Bronchial epithelial cell (primary cell): ENCODE data around the gene SVIL. TPM values are rescaled to one million over a fixed set of nuclear protein-coding genes. Genes with fewer than 3 reads are reported as not detected.
A peak's percentile ranks its signal among the peaks of the same experiment; 100 is the strongest.
"Not testable (repeated sequence)": the region's sequence is repeated elsewhere in the genome, so short reads cannot be mapped to it uniquely, and the experiment has no call there.

ENCODE experiments used
- DNase-seq: peaks from one replicate; pipeline ENCODE4 v3.0.0-alpha.2; 2010; ENCODE audit warnings: low read depth
- FAIRE-seq: peaks from 2 replicates; lab custom pipeline; 2011; peaks lifted over from hg19 to GRCh38; lab: Jason Lieb, UNC
- H3K27me3 ChIP-seq: 2 replicates; pipeline ENCODE4 v1.5.1; 2011; ENCODE audit warnings: low read length; ENCODE audit not compliant: control insufficient read depth, insufficient read depth
- H3K36me3 ChIP-seq: 2 replicates; pipeline ENCODE4 v1.5.1; 2011; ENCODE audit warnings: low read length; ENCODE audit not compliant: control insufficient read depth, insufficient read depth
- H3K4me3 ChIP-seq: 2 replicates; pipeline ENCODE4 v1.5.1; 2011; ENCODE audit warnings: mild to moderate bottlenecking, low read depth, low read length, control low read depth
- total RNA-seq: library from RNA; depleted of rRNA; stranded (reverse); fragments of >200 nt; gene quantifications from 2 replicates; pipeline ENCODE4 v1.2.1, GENCODE V29; 2014
- TF ChIP-seq, protein P1 (sequence below): IDR thresholded peaks from 2 replicates; pipeline ENCODE4 v1.5.1; 2011; ENCODE audit warnings: mild to moderate bottlenecking, moderate library complexity, low read length, control low read depth, inconsistent platforms; ENCODE audit not compliant: insufficient read depth, severe bottlenecking

SVIL gene
- total RNA-seq, 1 donor from 2014 or later, result 12.6 TPM

DNA sequence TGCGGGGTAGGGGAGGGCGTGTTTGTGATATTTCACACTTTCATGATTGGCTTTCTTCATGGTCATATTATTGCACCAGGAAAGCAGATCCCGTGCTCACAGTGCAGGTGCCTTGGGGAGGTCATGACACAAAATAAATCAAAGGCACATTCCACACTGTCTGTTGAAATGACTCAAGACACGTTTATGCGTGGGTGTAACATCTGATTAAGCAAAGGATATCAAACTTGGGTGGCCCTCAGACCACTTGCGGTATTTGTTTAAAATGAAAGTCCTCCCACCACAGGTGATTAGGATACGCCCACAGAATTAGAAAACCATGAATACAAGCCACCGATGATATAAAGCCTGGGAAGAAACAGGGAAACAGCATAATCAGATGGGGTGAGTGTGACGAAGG is 51.1 kb downstream of the SVIL start:
- no peaks in the 10 kb centered on the region for H3K27me3 ChIP-seq
- no peak overlapping the region for H3K4me3 ChIP-seq
- TF ChIP-seq, protein P1, sequence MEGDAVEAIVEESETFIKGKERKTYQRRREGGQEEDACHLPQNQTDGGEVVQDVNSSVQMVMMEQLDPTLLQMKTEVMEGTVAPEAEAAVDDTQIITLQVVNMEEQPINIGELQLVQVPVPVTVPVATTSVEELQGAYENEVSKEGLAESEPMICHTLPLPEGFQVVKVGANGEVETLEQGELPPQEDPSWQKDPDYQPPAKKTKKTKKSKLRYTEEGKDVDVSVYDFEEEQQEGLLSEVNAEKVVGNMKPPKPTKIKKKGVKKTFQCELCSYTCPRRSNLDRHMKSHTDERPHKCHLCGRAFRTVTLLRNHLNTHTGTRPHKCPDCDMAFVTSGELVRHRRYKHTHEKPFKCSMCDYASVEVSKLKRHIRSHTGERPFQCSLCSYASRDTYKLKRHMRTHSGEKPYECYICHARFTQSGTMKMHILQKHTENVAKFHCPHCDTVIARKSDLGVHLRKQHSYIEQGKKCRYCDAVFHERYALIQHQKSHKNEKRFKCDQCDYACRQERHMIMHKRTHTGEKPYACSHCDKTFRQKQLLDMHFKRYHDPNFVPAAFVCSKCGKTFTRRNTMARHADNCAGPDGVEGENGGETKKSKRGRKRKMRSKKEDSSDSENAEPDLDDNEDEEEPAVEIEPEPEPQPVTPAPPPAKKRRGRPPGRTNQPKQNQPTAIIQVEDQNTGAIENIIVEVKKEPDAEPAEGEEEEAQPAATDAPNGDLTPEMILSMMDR, result no peak
- FAIRE-seq (peak; percentile 62), DNase-seq (peak; percentile 18)
- no peaks in the 10 kb centered on the region for H3K36me3 ChIP-seq

DNA sequence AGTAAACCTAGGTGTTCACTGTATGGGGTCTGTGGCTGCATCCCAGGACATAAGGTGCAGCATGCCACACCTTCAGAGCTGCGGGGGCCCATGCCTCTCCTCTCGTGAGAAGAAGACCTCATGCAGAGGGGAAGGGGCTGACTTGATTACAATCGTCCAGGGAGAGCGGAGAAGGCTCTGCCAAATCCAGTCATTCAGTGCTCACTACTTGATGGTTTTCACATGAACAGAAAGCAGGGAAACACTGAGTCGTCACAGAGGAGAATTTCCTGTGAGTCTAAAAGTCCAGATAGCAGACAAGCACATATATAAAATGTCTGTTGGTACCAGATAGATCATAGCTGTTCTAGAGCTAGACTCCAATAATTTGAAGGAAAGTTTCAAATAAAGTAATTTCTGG is 52.0 kb downstream of the SVIL start:
- FAIRE-seq, H3K27me3 ChIP-seq, H3K4me3 ChIP-seq, DNase-seq, H3K36me3 ChIP-seq: not testable (repeated sequence)

DNA sequence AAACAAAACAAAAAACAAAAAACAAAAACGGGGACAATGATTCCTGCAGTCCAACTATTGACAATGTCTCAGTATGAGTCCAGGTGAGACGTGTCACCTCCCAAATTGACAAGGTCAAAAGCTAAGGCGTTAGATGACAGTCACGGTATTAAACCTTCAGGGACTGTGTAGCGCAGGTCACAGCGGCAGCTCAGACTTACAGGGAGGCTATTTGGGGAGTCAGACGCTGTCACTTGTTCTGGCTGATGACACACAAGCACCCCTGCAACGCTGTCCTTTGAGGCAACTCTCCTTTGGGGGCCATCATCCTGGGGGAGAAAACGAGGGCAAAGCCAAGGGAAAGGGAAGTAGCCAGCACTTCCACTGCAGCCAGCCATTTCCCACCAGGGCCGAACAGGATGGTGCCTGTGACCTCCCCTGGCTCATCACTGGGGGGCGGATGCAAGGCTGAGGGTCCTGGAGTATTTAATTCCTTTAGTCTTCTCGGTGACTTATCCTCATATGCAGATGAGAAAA is 55.3 kb downstream of the SVIL start:
- TF ChIP-seq, protein P1, result no peak
- no peaks in the 10 kb centered on the region for H3K36me3 ChIP-seq
- no peak overlapping the region for H3K4me3 ChIP-seq
- H3K27me3 ChIP-seq, result no peaks in the 10 kb centered on the region
- no peak for FAIRE-seq
- no peak for DNase-seq

DNA sequence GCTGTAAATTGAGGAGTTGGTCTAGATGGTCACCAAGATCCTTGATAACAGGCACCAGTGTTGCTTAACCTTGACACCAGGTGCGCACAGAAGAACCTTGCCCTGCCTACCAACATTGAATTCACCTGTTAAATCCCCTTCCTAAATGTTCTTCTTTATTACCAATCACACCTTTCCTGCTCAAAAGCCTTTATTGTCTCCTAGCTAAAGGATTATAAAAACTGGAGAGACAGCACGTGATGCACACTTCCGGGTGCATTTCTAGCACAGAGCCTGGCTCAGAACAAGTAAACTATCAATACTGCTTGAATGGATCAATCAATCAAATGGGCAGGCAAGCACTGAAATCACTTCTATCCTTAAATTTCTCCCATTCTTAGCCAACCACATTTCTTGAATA is 56.3 kb downstream of the SVIL start:
- H3K4me3 ChIP-seq, result no peak overlapping the region
- no peaks in the 10 kb centered on the region for H3K27me3 ChIP-seq
- DNase-seq (no peak), FAIRE-seq (no peak)
- TF ChIP-seq, protein P1, result no peak
- no peaks in the 10 kb centered on the region for H3K36me3 ChIP-seq

DNA sequence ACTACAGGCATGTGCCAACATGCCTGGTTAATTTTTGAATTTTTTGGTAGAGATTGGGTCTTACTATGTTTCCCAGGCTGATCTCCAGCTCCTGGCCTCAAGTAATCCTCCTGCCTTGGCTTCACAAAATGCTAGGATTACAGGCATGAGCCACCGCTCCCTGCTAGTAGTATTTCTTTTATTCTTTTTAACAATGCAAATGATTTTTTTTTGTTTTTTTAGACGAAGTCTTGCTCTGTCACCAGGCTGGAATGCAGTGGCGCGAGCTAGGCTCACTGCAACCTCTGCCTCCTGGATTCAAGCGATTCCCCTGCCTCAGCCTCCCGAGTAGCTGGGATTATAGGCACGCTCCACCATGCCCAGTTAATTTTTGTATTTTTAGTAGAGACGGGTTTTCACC is 58.1 kb downstream of the SVIL start:
- TF ChIP-seq, protein P1, result no peak
- FAIRE-seq, result no peak
- Histone ChIP-seq H3K27me3 (no peaks in the 10 kb centered on the region), H3K4me3 (no peak overlapping the region), H3K36me3 (no peaks in the 10 kb centered on the region)
- DNase-seq, result peak; percentile 34

DNA sequence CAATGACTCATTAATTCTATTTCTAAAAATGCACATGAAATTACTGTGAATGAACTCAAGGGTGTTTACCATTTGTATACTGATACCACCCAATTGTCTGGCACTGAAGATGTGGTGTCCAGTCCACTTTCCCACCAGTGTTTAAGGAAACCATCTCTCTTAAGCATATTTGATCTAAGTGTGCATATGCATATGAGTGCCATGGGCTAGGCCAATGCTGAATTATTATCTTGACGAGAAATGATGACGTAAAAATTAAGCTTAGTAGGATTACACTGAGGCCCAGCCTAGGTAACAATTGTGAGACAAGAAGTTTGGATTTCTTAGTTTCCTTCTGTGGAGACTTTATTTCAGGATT is 59.7 kb downstream of the SVIL start:
- TF ChIP-seq, protein P1, result no peak
- DNase-seq (no peak), FAIRE-seq (no peak)
- H3K36me3 ChIP-seq, result no peaks in the 10 kb centered on the region
- no peaks in the 10 kb centered on the region for H3K27me3 ChIP-seq
- no peak overlapping the region for H3K4me3 ChIP-seq

DNA sequence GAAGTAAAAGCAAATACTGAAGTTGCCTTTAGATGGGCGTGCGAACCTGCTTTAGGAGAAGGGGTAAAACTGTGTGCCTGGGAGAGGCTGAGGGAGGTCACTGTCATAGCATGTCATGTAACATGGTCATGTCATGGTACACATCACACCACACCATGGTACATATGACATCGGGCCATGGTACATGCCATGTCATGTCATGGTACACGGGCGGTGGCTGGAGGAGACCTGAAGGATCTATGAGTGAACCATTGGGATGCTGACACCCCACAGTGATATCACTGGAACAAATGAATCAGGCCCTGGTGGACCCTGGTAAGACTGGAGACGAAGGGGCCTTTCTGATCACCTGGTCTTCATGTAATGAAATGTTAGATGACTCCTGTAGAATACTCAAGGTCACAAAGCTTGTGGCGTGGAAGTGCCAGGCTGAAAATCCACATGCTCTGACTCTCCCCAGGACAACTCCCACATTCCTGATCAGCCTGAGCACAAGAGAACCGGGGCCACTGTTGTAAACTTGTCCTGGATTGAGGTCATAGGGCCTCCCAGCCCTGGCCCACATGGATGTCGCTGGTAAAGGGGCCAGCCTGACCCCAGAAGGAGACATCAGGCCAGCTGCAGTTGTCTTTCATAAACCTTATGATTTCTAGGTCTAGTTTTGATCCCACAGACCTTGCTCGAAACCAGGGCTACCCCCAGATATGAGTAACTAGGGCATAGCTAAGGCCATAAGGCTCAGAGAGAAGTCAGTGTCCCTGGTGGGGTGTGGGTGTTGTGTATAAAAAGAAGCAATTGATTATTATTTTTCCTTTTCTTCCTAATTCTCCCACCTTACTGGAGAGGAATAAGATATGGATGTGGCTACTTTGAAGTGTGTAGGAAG is 60.3 kb downstream of the SVIL start:
- H3K36me3 ChIP-seq, DNase-seq, H3K27me3 ChIP-seq, H3K4me3 ChIP-seq: not testable (repeated sequence)
- peak; percentile 93 for FAIRE-seq

DNA sequence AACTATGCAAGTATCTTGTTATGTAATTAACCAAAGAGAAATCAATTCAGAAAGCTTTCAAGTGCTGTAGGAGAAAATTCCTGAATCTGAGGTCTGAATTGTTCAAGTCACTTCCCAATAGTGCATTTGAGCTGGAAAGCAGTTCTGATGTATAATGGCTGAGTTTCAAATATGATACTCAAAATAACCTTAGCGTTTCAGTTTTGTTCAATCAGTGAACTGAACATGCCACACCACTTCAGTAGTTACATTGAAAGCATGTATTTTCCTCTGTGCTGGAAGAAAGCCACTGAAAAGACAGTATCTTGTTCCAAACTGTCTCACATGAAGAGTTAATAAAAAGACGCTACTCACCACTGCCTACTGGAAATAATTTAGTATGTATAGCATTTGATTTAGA is 64.5 kb downstream of the SVIL start:
- H3K36me3 ChIP-seq, H3K4me3 ChIP-seq, DNase-seq, H3K27me3 ChIP-seq, FAIRE-seq: not testable (repeated sequence)
